ENCODE measurements around the gene MAD1L1. TPM values are rescaled to one million over a fixed set of nuclear protein-coding genes. Genes with fewer than 3 reads are reported as not detected.
A peak's percentile ranks its signal among the peaks of the same experiment; 100 is the strongest.

MAD1L1 gene
- total RNA-seq, 1 donor from 2014 or later: 59.6 TPM

- no peak for TF ChIP-seq CTCF (IDR thresholded peaks at IDR 0.05)
- DNase-seq (ENCODE audit: low spot score in 2 of 2): no peak
- intact Hi-C loops (cut with DNase I): no loop called here
- H3K36me3 ChIP-seq: no peaks in the 10 kb centered on the region
- no peak overlapping the region for H3K27ac ChIP-seq
- peaks cover 0 to under 1% of the 10 kb centered on the region in 2 donors for H3K4me1 ChIP-seq
- H3K4me3 ChIP-seq: no peak overlapping the region
- peaks cover 11 to 25% of the 10 kb centered on the region in 2 donors for H3K9me3 ChIP-seq
- H3K27me3 ChIP-seq: no peaks in the 10 kb centered on the region
These were observed 208.2 kb downstream of the MAD1L1 start for GRCh38 chr7:2024567-2024918.

GRCh38 chr7:2023877-2024566, 208.7 kb downstream of the MAD1L1 start:
- Histone ChIP-seq H3K4me3 (no peak overlapping the region), H3K4me1 (peaks cover 0 to 6% of the 10 kb centered on the region in 2 donors), H3K27ac (no peak overlapping the region), H3K36me3 (no peaks in the 10 kb centered on the region), H3K27me3 (no peaks in the 10 kb centered on the region), H3K9me3 (peaks cover 11 to 25% of the 10 kb centered on the region in 2 donors)
- TF ChIP-seq CTCF (IDR thresholded peaks at IDR 0.05): no peak
- intact Hi-C loops (cut with DNase I): no loop called here
- DNase-seq (ENCODE audit: low spot score in 2 of 2): peak in 1 of 2 donors; percentile 61

GRCh38 chr7:2022737-2023250, 210.0 kb downstream of the MAD1L1 start:
- no peak for TF ChIP-seq CTCF (IDR thresholded peaks at IDR 0.05)

GRCh38 chr7:2022021-2022409, 210.7 kb downstream of the MAD1L1 start:
- Histone ChIP-seq H3K4me3 (no peak overlapping the region), H3K9me3 (peaks cover 4 to 16% of the 10 kb centered on the region in 2 donors), H3K4me1 (peaks cover 0 to 9% of the 10 kb centered on the region in 2 donors), H3K36me3 (no peaks in the 10 kb centered on the region), H3K27me3 (no peaks in the 10 kb centered on the region), H3K27ac (no peak overlapping the region)
- peak in 1 of 2 donors; percentile 24 for DNase-seq (ENCODE audit: low spot score in 2 of 2)
- no peak for TF ChIP-seq CTCF (IDR thresholded peaks at IDR 0.05)
- intact Hi-C loops (cut with DNase I): no loop called here

More at GRCh38 chr7:2022737-2023250, 210.0 kb downstream of the MAD1L1 start:
- no peak for DNase-seq (ENCODE audit: low spot score in 2 of 2)
- intact Hi-C loops (cut with DNase I): no loop called here
- Histone ChIP-seq H3K9me3 (peaks cover 4 to 16% of the 10 kb centered on the region in 2 donors), H3K27me3 (no peaks in the 10 kb centered on the region), H3K4me1 (peaks cover 0 to 9% of the 10 kb centered on the region in 2 donors), H3K36me3 (no peaks in the 10 kb centered on the region), H3K27ac (no peak overlapping the region), H3K4me3 (no peak overlapping the region)

GRCh38 chr7:2019711-2020511, 212.8 kb downstream of the MAD1L1 start:
- Histone ChIP-seq H3K36me3 (no peaks in the 10 kb centered on the region), H3K27me3 (no peaks in the 10 kb centered on the region), H3K4me3 (peak overlapping the region in 1 of 2 donors; percentile 51), H3K4me1 (peaks cover 0 to 9% of the 10 kb centered on the region in 2 donors), H3K9me3 (peaks cover 0 to under 1% of the 10 kb centered on the region in 2 donors), H3K27ac (peak overlapping the region; percentile 78)
- no peak for TF ChIP-seq CTCF (IDR thresholded peaks at IDR 0.05)
- intact Hi-C loops (cut with DNase I): no loop called here
- peak; percentile 26 to 78 for DNase-seq (ENCODE audit: low spot score in 2 of 2)

Data from ascending aorta (tissue), 2 donors.